RWPE2 (cell line): Measurements from ENCODE around the gene MYO5A.

ENCODE experiments used
- ATAC-seq: fragments of 200-7000 bp; cut with Tn5 transposase; 3 replicates; pipeline ENCODE4 v1.9.1; 2021; ENCODE audit warnings: low read depth
- DNase-seq: peaks from one replicate; pipeline ENCODE4 v3.0.0-alpha.2; 2020; ENCODE audit warnings: low spot score
- H3K27ac ChIP-seq: fragments of 450-650 bp; 2 replicates; pipeline ENCODE4 v1.5.1; 2017; ENCODE audit warnings: mild to moderate bottlenecking; ENCODE audit not compliant: poor library complexity, severe bottlenecking
- H3K27me3 ChIP-seq: fragments of 250-450 bp; sonication (Bioruptor Pico); 2 replicates; pipeline ENCODE4 v1.5.1; 2021; ENCODE audit warnings: mild to moderate bottlenecking, moderate library complexity; ENCODE audit not compliant: insufficient read depth, poor library complexity, severe bottlenecking
- H3K36me3 ChIP-seq: fragments of 250-450 bp; sonication (Bioruptor Pico); 2 replicates; pipeline ENCODE4 v1.5.1; 2020; ENCODE audit warnings: low read depth, mild to moderate bottlenecking, moderate library complexity
- H3K4me1 ChIP-seq: fragments of 250-450 bp; sonication (Bioruptor Pico); 2 replicates; pipeline ENCODE4 v1.5.1; 2021; ENCODE audit warnings: mild to moderate bottlenecking, moderate library complexity; ENCODE audit not compliant: insufficient read depth, poor library complexity, severe bottlenecking
- H3K4me3 ChIP-seq: fragments of 250-450 bp; sonication (Bioruptor Pico); 2 replicates; pipeline ENCODE4 v1.5.1; 2021; ENCODE audit warnings: mild to moderate bottlenecking, moderate library complexity; ENCODE audit not compliant: severe bottlenecking
- H3K9me3 ChIP-seq: fragments of 250-450 bp; sonication (Bioruptor Pico); 2 replicates; pipeline ENCODE4 v1.5.1; 2021; ENCODE audit warnings: mild to moderate bottlenecking, moderate library complexity; ENCODE audit not compliant: severe bottlenecking
- CTCF ChIP-seq: fragments of 450-650 bp; IDR thresholded peaks from one replicate; pipeline ENCODE4 v1.5.1; 2017; ENCODE audit warnings: mild to moderate bottlenecking, moderate library complexity; ENCODE audit not compliant: poor library complexity, severe bottlenecking

MYO5A gene

GRCh38 chr15:52278135-52278534 lies 250.5 kb downstream of the MYO5A start:
- no peak for TF ChIP-seq CTCF
- Histone ChIP-seq H3K27me3 (no peaks in the 10 kb centered on the region), H3K27ac (no peak overlapping the region), H3K4me1 (no peaks in the 10 kb centered on the region), H3K36me3 (peaks cover 79% of the 10 kb centered on the region), H3K9me3 (no peaks in the 10 kb centered on the region), H3K4me3 (no peak overlapping the region)
- ATAC-seq (no peak), DNase-seq (no peak)

- Histone ChIP-seq H3K4me1 (no peaks in the 10 kb centered on the region), H3K36me3 (peaks cover 79% of the 10 kb centered on the region), H3K27ac (no peak overlapping the region), H3K4me3 (no peak overlapping the region), H3K27me3 (no peaks in the 10 kb centered on the region), H3K9me3 (no peaks in the 10 kb centered on the region)
- no peak for TF ChIP-seq CTCF
- DNase-seq: no peak
- no peak for ATAC-seq
These were observed 251.1 kb downstream of the MYO5A start for GRCh38 chr15:52277575-52277974.

DNA sequence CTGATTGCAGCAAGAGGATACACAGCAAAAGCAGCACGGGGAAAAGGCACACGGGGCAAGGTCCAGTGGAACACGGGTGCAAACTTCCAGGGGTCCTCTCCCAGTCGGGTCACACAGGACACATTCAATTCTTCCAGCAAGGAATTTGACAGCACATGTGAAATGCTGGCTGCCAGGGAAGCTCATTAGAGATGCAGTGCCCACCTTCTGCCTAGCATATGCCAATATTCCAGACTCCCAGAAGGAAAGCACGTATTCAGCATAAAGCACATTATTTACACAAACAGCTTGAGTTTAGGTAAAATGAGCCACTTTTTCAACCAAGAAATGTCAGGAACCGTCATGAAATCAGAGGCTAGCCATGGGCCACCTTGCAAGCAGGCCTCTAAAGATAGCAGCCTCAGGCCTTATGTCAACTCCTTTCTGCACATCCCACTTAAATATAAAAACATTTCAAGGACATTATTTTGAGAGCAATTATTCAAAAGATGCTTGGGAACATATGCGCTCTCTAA lies 252.4 kb downstream of the MYO5A start:
- H3K27ac ChIP-seq: no peak overlapping the region
- DNase-seq (no peak), ATAC-seq (no peak)
- H3K27me3 ChIP-seq: no peaks in the 10 kb centered on the region
- peaks cover 84% of the 10 kb centered on the region for H3K36me3 ChIP-seq
- TF ChIP-seq CTCF: no peak
- H3K4me1 ChIP-seq: no peaks in the 10 kb centered on the region
- no peak overlapping the region for H3K4me3 ChIP-seq
- H3K9me3 ChIP-seq: no peaks in the 10 kb centered on the region

- H3K4me1 ChIP-seq: peaks cover 15% of the 10 kb centered on the region
- no peak overlapping the region for H3K27ac ChIP-seq
- no peaks in the 10 kb centered on the region for H3K9me3 ChIP-seq
- DNase-seq: no peak
- no peak for TF ChIP-seq CTCF
- H3K27me3 ChIP-seq: no peaks in the 10 kb centered on the region
- no peak overlapping the region for H3K4me3 ChIP-seq
- ATAC-seq: no peak
- peaks cover 61% of the 10 kb centered on the region for H3K36me3 ChIP-seq
These were observed 265.0 kb downstream of the MYO5A start for GRCh38 chr15:52263563-52264282.

DNA sequence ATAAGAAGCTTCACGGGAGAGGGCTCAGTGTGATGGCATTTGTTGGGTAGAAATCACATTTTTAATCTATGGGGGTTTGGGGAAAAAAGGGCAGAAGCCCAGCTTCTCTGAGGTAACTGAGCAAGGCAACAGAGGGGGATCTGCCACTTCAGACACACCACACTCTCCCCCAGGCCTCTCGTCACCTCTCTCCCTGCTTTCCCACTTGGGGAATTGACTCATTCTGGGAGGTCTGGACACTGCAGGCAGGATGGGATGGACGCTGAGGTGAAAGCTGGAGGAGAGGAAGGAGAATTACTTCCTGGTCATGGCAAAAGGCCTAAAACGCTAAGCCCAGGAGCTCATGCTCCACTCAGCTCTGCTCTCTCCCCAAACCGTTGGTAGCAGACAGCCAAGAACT lies 266.3 kb downstream of the MYO5A start:
- Histone ChIP-seq H3K27me3 (no peaks in the 10 kb centered on the region), H3K27ac (peak overlapping the region; percentile 58), H3K4me1 (peaks cover 15% of the 10 kb centered on the region), H3K36me3 (peaks cover 47% of the 10 kb centered on the region), H3K9me3 (no peaks in the 10 kb centered on the region), H3K4me3 (no peak overlapping the region)
- TF ChIP-seq CTCF: no peak
- DNase-seq: no peak
- no peak for ATAC-seq
